Non-pigmented ciliary epithelial cell (primary cell): ENCODE measurements around the gene TRANK1.

ENCODE experiments used
- DNase-seq: peaks from one replicate; pipeline ENCODE4 v3.0.0-alpha.2; 2010; ENCODE audit warnings: low read depth

TRANK1 gene

DNA sequence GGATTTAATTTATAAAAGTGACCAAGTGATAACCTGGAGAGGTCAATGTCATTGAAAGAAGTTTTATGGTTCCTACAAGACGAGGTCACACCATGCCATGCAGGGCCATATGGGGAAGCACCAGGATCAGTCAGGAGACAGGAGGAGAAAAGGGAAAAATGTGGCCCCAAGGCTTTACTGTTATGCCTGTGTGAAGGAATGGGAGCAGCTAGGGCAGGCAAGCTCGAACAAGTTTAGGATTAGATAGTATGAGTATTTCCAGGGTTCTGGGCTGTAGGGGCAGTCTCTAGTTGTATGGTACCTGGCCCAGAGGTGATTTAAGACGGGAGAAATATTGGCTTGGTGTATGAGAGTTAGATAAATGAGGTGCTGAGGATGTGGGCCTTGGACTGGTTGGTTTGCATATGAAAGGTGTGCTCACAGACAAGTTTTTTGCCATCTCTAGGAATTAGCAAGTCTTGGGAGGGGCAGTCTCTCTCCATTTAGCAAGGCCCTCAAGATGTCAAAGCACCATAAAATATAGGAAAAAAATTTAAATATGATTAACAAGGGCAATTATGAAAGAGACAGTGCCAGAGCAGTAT lies 144.2 kb downstream of the TRANK1 start:
- no peak for DNase-seq

DNA sequence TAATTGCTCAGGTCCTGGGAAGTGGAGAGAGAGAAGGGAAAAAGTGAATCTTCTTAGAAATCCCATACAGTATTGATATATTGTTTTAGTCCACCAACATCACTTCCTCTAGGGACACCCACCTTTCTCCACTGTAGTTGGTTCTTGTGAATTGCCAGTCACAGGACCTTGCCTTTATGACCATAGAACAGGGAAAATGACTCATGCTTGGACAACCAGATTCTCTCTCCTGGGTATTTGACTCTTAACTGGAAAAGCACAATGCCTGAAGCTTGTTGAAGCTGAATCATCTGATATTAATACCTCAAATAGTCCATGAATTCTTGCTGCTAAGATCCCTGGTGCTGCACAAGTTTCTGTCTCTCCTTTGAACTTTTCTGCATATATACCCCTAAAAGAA lies 148.0 kb downstream of the TRANK1 start:
- peak; percentile 37 for DNase-seq

DNA sequence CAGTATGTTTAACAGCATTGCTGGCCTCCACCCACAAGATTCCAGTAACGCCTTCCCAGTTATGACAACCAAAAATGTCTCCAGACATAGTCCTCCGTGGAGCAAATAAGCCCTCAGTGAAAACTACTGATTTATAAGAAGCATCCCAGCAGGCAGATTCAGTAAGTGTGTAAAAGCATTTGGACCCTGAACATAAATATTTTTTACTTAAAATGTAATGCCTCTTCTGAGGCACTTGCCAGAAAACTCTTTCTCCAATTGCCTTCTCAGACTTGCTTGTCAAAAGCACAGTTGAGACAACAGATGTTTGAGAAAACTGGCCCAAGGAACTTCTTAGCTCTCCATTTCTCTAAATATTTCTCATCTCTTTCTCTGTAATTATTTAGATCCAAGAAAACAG lies 148.7 kb downstream of the TRANK1 start:
- DNase-seq: no peak

DNA sequence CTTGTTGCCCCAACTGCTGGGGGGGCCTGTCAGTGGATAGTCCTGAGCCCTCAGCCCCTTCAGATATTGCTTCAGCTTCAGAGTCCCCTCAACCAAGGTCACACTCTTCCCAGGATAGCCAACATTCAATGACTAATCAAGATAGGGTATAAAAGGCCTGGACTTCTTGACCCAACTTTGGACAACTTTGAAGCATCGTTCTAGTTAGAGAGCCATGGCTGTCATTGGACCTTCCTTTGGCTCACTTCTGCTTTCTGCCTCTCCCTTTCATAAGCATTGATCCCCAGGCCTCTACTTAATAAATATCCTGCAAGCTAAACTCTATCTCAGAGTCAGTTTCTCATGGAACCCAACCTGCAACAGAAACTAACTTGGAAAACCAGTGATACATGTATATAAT lies 149.2 kb downstream of the TRANK1 start:
- DNase-seq: no peak

DNA sequence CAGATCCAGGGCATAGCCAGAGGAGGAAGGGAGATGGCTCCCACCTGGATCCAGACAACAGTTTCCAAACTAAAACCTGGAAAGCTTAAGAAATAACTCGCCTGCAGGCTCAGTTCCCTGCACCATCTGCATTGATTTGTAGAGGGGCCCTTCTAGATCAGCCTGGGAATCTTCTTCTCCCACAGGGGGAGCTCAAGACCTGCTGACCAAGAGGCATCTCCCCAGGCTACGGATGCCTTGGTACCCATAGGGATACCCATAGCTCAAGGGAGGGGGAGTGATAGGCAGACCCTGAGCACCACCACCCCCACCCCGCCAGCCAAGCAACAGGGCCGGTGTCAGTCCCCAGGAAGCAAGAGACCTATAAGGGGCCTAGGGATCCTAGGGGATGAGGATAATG lies 152.5 kb downstream of the TRANK1 start:
- peak; percentile 1 for DNase-seq

DNA sequence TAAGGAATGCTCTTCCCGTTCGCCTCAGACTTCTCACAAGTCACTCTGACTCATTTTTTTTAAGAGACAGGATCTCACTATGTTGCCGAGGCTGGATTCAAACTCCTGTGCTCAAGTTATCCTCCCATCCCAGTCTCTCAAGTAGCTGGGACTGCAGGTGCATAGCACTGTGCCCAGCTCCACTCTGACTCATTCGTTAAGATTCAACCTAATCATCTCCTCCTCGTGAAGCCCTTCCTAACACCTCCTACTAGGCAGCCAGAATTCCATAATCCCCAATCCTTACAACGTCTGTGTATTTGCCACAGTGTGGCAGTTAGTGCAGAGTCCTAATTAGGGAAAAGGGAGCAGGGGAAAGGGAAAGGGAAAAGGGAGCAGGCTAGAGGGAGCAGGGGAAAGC lies 154.1 kb downstream of the TRANK1 start:
- DNase-seq: no peak

DNA sequence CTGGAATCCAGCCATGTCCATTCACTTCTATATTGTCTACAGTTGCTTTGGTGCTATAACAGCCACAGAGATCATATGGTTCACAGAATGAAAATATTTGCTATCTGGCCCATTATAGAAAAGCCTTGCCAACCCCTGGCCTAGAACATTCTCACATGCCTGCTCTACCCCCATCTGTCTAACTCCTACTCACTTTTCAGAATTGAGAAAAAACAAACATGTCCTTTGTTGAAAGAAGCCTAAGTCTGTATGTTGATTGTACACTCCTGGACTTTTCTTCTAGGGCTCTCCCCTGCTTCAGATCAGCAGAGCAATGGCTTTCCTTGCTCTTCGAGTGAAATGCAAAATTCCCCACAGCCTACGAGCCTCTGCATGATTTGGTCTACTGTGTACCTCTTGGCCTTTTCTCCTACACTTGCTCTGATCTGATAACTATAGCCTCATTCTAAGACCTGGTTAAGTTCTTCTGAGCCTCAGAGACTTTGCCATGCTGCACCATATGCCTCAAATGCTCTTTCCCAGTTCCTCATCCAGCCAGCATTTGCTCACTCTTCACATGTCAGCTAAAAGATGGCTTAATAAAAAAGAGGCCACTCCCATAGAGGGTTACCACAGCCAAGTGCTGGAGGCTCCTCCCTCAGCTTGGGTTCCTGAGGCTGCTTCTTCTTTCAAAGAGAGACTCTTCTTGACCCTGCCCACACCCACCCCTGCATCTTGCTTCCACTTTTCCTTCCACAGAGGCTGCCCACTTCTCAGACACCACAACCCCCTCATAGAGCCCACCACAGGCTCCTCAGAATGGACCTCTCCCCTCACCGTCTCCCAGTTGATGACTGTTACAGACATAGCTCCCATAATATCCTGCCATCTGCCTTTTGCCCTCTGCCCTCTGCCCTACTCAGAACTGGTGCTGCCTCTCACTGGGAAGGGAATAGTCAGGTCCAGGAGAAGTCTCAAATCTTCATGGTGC lies 157.6 kb downstream of the TRANK1 start:
- no peak for DNase-seq

DNA sequence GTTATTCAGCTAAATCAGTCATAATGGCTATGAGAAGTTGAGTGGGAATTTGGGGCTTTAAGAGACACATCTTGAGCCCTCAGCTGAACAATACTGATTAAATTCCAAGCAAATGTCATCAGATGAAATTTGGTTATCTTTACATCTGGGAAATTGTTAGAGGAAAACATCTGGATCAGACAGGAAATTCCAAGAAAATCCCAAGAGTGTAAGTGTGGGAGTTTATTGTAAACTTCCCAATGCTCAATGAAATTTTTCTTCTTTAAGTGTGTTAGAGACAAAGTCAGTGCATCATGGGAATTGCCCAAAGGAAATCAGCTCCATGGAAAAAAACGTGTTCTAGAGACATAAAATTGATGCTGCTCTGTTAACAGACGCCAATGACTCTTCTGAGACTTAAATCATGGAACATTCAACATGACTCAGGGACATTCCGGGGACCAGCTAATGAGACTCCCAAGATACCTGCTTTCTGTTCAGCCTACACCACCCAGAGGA lies 160.7 kb downstream of the TRANK1 start:
- no peak for DNase-seq

DNA sequence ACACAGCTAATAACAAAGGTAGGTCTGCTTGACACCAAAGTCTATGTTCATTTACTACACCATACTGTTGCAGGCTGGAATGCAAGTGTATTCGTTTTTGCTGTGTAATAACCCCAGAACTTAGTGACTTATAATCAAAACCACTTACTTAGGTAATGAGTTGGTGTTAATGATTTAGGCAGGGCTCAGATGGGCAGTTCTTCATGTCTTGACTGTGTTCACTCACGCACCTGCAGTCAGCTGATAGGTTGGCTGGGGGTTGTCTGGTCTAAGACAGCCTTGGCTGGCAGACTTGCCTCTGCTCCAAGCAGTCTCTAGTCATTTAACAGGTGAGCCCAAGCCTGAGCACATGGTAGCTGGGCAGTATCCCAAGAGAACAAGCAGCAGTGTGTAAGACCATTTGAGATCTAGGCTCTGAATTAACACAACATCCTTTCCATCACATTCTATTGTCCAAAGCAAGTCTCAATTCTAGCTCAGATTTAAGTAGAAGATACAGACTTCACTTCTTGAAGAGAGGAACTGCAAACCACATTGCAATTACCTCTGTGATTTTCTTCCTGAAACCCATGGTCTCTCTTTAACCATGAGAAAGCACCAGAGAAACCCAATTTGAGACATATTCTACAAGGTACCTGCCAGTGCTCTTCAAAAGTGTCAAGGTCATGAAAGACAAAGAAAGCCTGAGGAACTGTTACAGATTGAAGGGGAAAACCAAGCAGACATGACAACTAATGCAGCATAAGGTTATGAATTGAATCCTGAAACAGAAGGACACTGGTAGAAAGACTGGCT lies 167.2 kb downstream of the TRANK1 start:
- DNase-seq: no peak
